Endothelial cell of umbilical vein (primary cell): ENCODE measurements around the gene S100P. TPM values are rescaled to one million over a fixed set of nuclear protein-coding genes. Genes with fewer than 3 reads are reported as not detected.

Source experiments
- BruUV-seq: library from RNA; stranded (reverse); fragments of 400-500 nt; replicated peaks from 2 replicates; lab custom pipeline; 2021; lab: Mats Ljungman, UMichigan
- CTCF ChIA-PET: fragments of 300-600, 350-600 bp; sonication (Branson Sonifier 250); formaldehyde crosslinking; loops from one replicate; lab custom pipeline; 2021; ENCODE audit warnings: antibody characterized with exemption, inconsistent platforms; lab: Charles Lee
- POLR2A ChIA-PET: fragments of 300-600, 350-600 bp; sonication (Branson Sonifier 250); formaldehyde crosslinking; loops from one replicate; lab custom pipeline; 2021; ENCODE audit warnings: antibody characterized with exemption, inconsistent platforms; lab: Charles Lee
- DNase-seq: peaks from one replicate; pipeline ENCODE4 v3.0.0-alpha.2; 2011; ENCODE audit warnings: low read depth, low spot score
- FAIRE-seq: peaks from 2 replicates; lab custom pipeline; 2011; peaks lifted over from hg19 to GRCh38; lab: Jason Lieb, UNC
- H2AFZ ChIP-seq: 2 replicates; pipeline ENCODE4 v1.6.0; 2012; ENCODE audit warnings: low read depth, low read length, control low read depth, inconsistent platforms
- H3K27ac ChIP-seq: 2 replicates; pipeline ENCODE4 v1.5.1; 2011; ENCODE audit warnings: low read depth, mild to moderate bottlenecking, control low read depth, low read length, moderate library complexity; ENCODE audit not compliant: insufficient read depth
- H3K27me3 ChIP-seq, 2 experiments: 2 replicates each; pipeline versions ENCODE4 v1.6.0 to v1.6.1; 2011; ENCODE audit warnings: low read length in 2 of 2, mixed read lengths in 1 of 2; ENCODE audit not compliant: control insufficient read depth in 2 of 2, insufficient read depth in 2 of 2
- H3K36me3 ChIP-seq, 2 experiments: 2 replicates in 1 of 2; 3 replicates in 1 of 2; pipeline ENCODE4 v1.5.1; 2011; ENCODE audit warnings: low read length in 2 of 2, mild to moderate bottlenecking in 1 of 2, moderate library complexity in 1 of 2; ENCODE audit not compliant: control insufficient read depth in 2 of 2, insufficient read depth in 2 of 2; ENCODE audit errors: extremely low read depth in 1 of 2
- H3K4me1 ChIP-seq: 3 replicates; pipeline ENCODE4 v1.5.1; 2011; ENCODE audit warnings: mild to moderate bottlenecking, low read length; ENCODE audit not compliant: control insufficient read depth, insufficient read depth; ENCODE audit errors: extremely low read depth
- H3K4me2 ChIP-seq: 2 replicates; pipeline ENCODE4 v1.6.1; 2011; ENCODE audit warnings: low read length, control low read depth, mixed read lengths; ENCODE audit not compliant: insufficient read depth
- H3K4me3 ChIP-seq, 3 experiments: fragments of 200-600 bp in 1 of 3; sonication (generic), shearing (Covaris generic) in 1 of 3; replicated peaks in 1 of 3; 2 replicates each; pipeline ENCODE4 v1.5.1; 2011 to 2016; ENCODE audit warnings: control low read depth in 3 of 3, low read length in 3 of 3, mild to moderate bottlenecking in 2 of 3, inconsistent platforms in 1 of 3, low read depth in 1 of 3, moderate library complexity in 1 of 3; ENCODE audit not compliant: insufficient read depth in 1 of 3
- H3K79me2 ChIP-seq: 2 replicates; pipeline ENCODE4 v1.6.0; 2012; ENCODE audit warnings: low read length, inconsistent platforms; ENCODE audit not compliant: control insufficient read depth, insufficient read depth
- H3K9ac ChIP-seq: replicated peaks from 2 replicates; pipeline ENCODE3; 2011; ENCODE audit warnings: low read length, control low read depth; ENCODE audit not compliant: insufficient read depth; ENCODE audit errors: extremely low read depth
- H3K9me1 ChIP-seq: replicated peaks from 3 replicates; pipeline ENCODE4 v1.6.0; 2011; ENCODE audit warnings: mild to moderate bottlenecking, low read length; ENCODE audit not compliant: control insufficient read depth, insufficient read depth; ENCODE audit errors: extremely low read depth
- H3K9me3 ChIP-seq: replicated peaks from 2 replicates; pipeline ENCODE4 v1.5.1; 2012; ENCODE audit warnings: low read length, inconsistent platforms; ENCODE audit not compliant: control insufficient read depth, insufficient read depth
- H4K20me1 ChIP-seq: replicated peaks from 2 replicates; pipeline ENCODE3; 2011; ENCODE audit warnings: mild to moderate bottlenecking, low read length; ENCODE audit not compliant: control insufficient read depth, insufficient read depth; ENCODE audit errors: extremely low read depth
- CTCF ChIP-seq, 2 donors: IDR thresholded peaks; 1 replicate in 1 of 2; 2 replicates in 1 of 2; pipeline ENCODE4 v1.5.1; 2011; ENCODE audit warnings: low read length in 2 of 2, mild to moderate bottlenecking in 2 of 2, moderate library complexity in 2 of 2, control low read depth in 1 of 2, inconsistent platforms in 1 of 2, low read depth in 1 of 2; ENCODE audit not compliant: insufficient read depth in 1 of 2; ENCODE audit errors: extremely low read depth in 1 of 2
- EZH2 ChIP-seq: IDR thresholded peaks from 2 replicates; pipeline ENCODE4 v1.6.1; 2012; ENCODE audit warnings: borderline replicate concordance, low read depth, mild to moderate bottlenecking, moderate library complexity, low read length, inconsistent platforms; ENCODE audit not compliant: severe bottlenecking
- FOS ChIP-seq: IDR thresholded peaks from 2 replicates; pipeline ENCODE4 v1.6.1; 2011; ENCODE audit warnings: mild to moderate bottlenecking, low read length, moderate library complexity, borderline replicate concordance; ENCODE audit not compliant: insufficient read depth
- GATA2 ChIP-seq: IDR thresholded peaks from 2 replicates; pipeline ENCODE4 v1.7.0; 2011; ENCODE audit warnings: low read depth, mild to moderate bottlenecking, moderate library complexity, mixed read lengths, low read length; ENCODE audit not compliant: insufficient read length, insufficient read depth
- JUN ChIP-seq: IDR thresholded peaks from 2 replicates; pipeline ENCODE4 v1.6.1; 2011; ENCODE audit warnings: borderline replicate concordance, low read depth; ENCODE audit not compliant: insufficient read length, insufficient read depth
- MAX ChIP-seq: IDR thresholded peaks from 2 replicates; pipeline ENCODE4 v1.6.1; 2011; ENCODE audit not compliant: insufficient read depth, insufficient read length
- MYC ChIP-seq: IDR thresholded peaks from one replicate; pipeline ENCODE4 v1.6.1; 2011; ENCODE audit warnings: mild to moderate bottlenecking, low read depth, low read length
- POLR2A ChIP-seq: IDR thresholded peaks from 2 replicates; pipeline ENCODE4 v1.6.1; 2012; ENCODE audit warnings: low read depth, mild to moderate bottlenecking, control low read depth, low read length
- POLR2AphosphoS5 ChIP-seq: IDR thresholded peaks from 2 replicates; pipeline ENCODE4 v1.6.1; 2012; ENCODE audit warnings: low read depth, mild to moderate bottlenecking, control low read depth, low read length, moderate library complexity; ENCODE audit not compliant: insufficient read depth
- dilution Hi-C: fragments of 300-500 bp; cut with MboI; formaldehyde crosslinking; loops from one replicate; pipeline ENCODE4 v1.15.0; 2019; ENCODE audit warnings: low sequenced_read_pairs; ENCODE audit not compliant: extremely low pct_ligation_motif_present
- intact Hi-C: fragments of 100-400 bp; cut with micrococcal nuclease; formaldehyde crosslinking; loops from one replicate; pipeline ENCODE4 v1.10.0; 2022
- polyA plus RNA-seq, 4 experiments: library from polyadenylated mRNA; depleted of rRNA in 3 of 4; stranded (reverse) in 3 of 4; unstranded in 1 of 4; fragments of >200 nt; gene quantifications; 2 replicates each; pipeline versions ENCODE4 v1.2.1 to v1.2.3, GENCODE V29; 2011 to 2012; ENCODE audit warnings: missing spikeins in 1 of 4
- total RNA-seq: library from RNA; stranded (reverse); gene quantifications from 2 replicates; pipeline ENCODE4 v1.2.3, GENCODE V29; 2021

Gene S100P
- total and polyA plus RNA-seq, 2 donors (not counting 3 experiments of a cell fraction or from before 2014, with no cell fraction given) = not detected

- H3K27me3 ChIP-seq = no peaks in the 10 kb centered on the region
- H3K4me3 ChIP-seq = no peak overlapping the region
- DNase-seq = no peak
- H3K9me1 ChIP-seq = no peaks in the 10 kb centered on the region
- no peak overlapping the region for H3K27ac ChIP-seq
- FAIRE-seq = no peak
- intact Hi-C loops (no loop called here), dilution Hi-C loops (no loop called here)
- no peaks in the 10 kb centered on the region for H3K9me3 ChIP-seq
- ChIA-PET CTCF (interaction anchor here (1.0 to 2.9 kb wide), 2 partner anchors 9 to 145 kb away, joined by 3 to 15 read pairs; no protein-coding TSS in a partner anchor), POLR2A (no interaction called here)
- peaks cover 3% of the 10 kb centered on the region for H3K4me1 ChIP-seq
- no peak overlapping the region for H2AFZ ChIP-seq
- no peaks in the 10 kb centered on the region for H4K20me1 ChIP-seq
- BruUV-seq = no TSS peak
- TF ChIP-seq POLR2AphosphoS5 (no peak), JUN (no peak), FOS (no peak), POLR2A (no peak), GATA2 (no peak), MAX (no peak), CTCF (IDR thresholded peaks at IDR 0.05; ENCODE audit: extremely low read depth in 1 of 2, insufficient read depth in 1 of 2, low read depth in 1 of 2, low read length in 2 of 2) (no peak), EZH2 (no peak), MYC (no peak)
- no peaks in the 10 kb centered on the region for H3K36me3 ChIP-seq
- H3K9ac ChIP-seq = no peak overlapping the region
- H3K79me2 ChIP-seq = no peaks in the 10 kb centered on the region
- no peak overlapping the region for H3K4me2 ChIP-seq
Observed at GRCh38 chr4:6728320-6729029, 34.8 kb downstream of the S100P start.
